ENCODE results near the gene NPTXR.

The NPTXR gene

GRCh38 chr22:38831166-38831945 is 12.5 kb downstream of the NPTXR start:
- TF ChIP-seq REST (IDR thresholded peaks at IDR 0.05; ENCODE audit: insufficient read depth in 1 of 2, low read depth in 2 of 2, low read length in 2 of 2) (no peak), TAF1 (IDR thresholded peaks at IDR 0.05; ENCODE audit: borderline replicate concordance, insufficient read depth, low read length) (no peak), SIN3A (IDR thresholded peaks at IDR 0.05; ENCODE audit: borderline replicate concordance, insufficient read depth, low read length) (no peak), FOXP2 (optimal IDR thresholded peaks at IDR 0.05; ENCODE audit: borderline replicate concordance, extremely low read depth, extremely low read length, insufficient read depth) (no peak), POLR2AphosphoS5 (IDR thresholded peaks at IDR 0.05; ENCODE audit: low read depth, low read length) (no peak)

- TF ChIP-seq POLR2AphosphoS5 (IDR thresholded peaks at IDR 0.05; ENCODE audit: low read depth, low read length) (no peak), REST (IDR thresholded peaks at IDR 0.05; ENCODE audit: insufficient read depth in 1 of 2, low read depth in 2 of 2, low read length in 2 of 2) (no peak), SIN3A (IDR thresholded peaks at IDR 0.05; ENCODE audit: borderline replicate concordance, insufficient read depth, low read length) (no peak), TAF1 (IDR thresholded peaks at IDR 0.05; ENCODE audit: borderline replicate concordance, insufficient read depth, low read length) (no peak), FOXP2 (optimal IDR thresholded peaks at IDR 0.05; ENCODE audit: borderline replicate concordance, extremely low read depth, extremely low read length, insufficient read depth) (no peak)
These were observed 13.1 kb downstream of the NPTXR start for GRCh38 chr22:38830845-38831108.

- TF ChIP-seq POLR2AphosphoS5 (IDR thresholded peaks at IDR 0.05; ENCODE audit: low read depth, low read length) = no peak
- no peak for TF ChIP-seq TAF1 (IDR thresholded peaks at IDR 0.05; ENCODE audit: borderline replicate concordance, insufficient read depth, low read length)
- no peak for TF ChIP-seq REST (IDR thresholded peaks at IDR 0.05; ENCODE audit: insufficient read depth in 1 of 2, low read depth in 2 of 2, low read length in 2 of 2)
- no peak for TF ChIP-seq SIN3A (IDR thresholded peaks at IDR 0.05; ENCODE audit: borderline replicate concordance, insufficient read depth, low read length)
- TF ChIP-seq FOXP2 (optimal IDR thresholded peaks at IDR 0.05; ENCODE audit: borderline replicate concordance, extremely low read depth, extremely low read length, insufficient read depth) = no peak
These were observed 13.6 kb downstream of the NPTXR start for GRCh38 chr22:38830026-38830844.

GRCh38 chr22:38829485-38829884 is 14.3 kb downstream of the NPTXR start:
- TF ChIP-seq REST (IDR thresholded peaks at IDR 0.05; ENCODE audit: insufficient read depth in 1 of 2, low read depth in 2 of 2, low read length in 2 of 2) (no peak), FOXP2 (optimal IDR thresholded peaks at IDR 0.05; ENCODE audit: borderline replicate concordance, extremely low read depth, extremely low read length, insufficient read depth) (no peak), POLR2AphosphoS5 (IDR thresholded peaks at IDR 0.05; ENCODE audit: low read depth, low read length) (no peak), SIN3A (IDR thresholded peaks at IDR 0.05; ENCODE audit: borderline replicate concordance, insufficient read depth, low read length) (no peak), TAF1 (IDR thresholded peaks at IDR 0.05; ENCODE audit: borderline replicate concordance, insufficient read depth, low read length) (no peak)

All from PFSK-1 (cell line).